CD4-positive, alpha-beta memory T cell (primary cell): ENCODE data around the gene ONECUT2. TPM values are rescaled to one million over a fixed set of nuclear protein-coding genes. Genes with fewer than 3 reads are reported as not detected.

Experiments
- CTCF ChIA-PET: fragments of 350-600 bp; sonication (Branson Sonifier 250); formaldehyde crosslinking; loops from one replicate; lab custom pipeline; 2021; ENCODE audit warnings: inconsistent platforms; ENCODE audit not compliant: partially characterized antibody; lab: Charles Lee
- POLR2A ChIA-PET: fragments of 350-600 bp; sonication (Branson Sonifier 250); formaldehyde crosslinking; loops from one replicate; lab custom pipeline; 2021; ENCODE audit not compliant: partially characterized antibody; lab: Charles Lee
- DNase-seq, 5 donors: peaks; one replicate each; pipeline versions ENCODE4 v3.0.0 to v3.0.0-alpha.2; 2020 to 2022; ENCODE audit warnings: mixed read lengths in 1 of 5
- H3K27ac ChIP-seq: one replicate; pipeline ENCODE4 v1.7.0; 2013; ENCODE audit warnings: low read depth, low read length
- H3K27me3 ChIP-seq: 2 replicates; pipeline ENCODE4 v1.7.0; 2013; ENCODE audit warnings: mild to moderate bottlenecking, low read length, moderate library complexity; ENCODE audit not compliant: insufficient read depth
- H3K36me3 ChIP-seq: 2 replicates; pipeline ENCODE4 v1.7.0; 2013; ENCODE audit warnings: mild to moderate bottlenecking, low read length, moderate library complexity; ENCODE audit not compliant: insufficient read depth
- H3K4me1 ChIP-seq: 2 replicates; pipeline ENCODE4 v1.7.0; 2013; ENCODE audit warnings: mild to moderate bottlenecking, low read length, moderate library complexity; ENCODE audit not compliant: insufficient read depth
- H3K4me3 ChIP-seq, 2 donors: one replicate each; pipeline ENCODE4 v1.7.0; 2013; ENCODE audit warnings: low read length in 2 of 2, mild to moderate bottlenecking in 1 of 2
- H3K9me3 ChIP-seq, 2 donors: one replicate each; pipeline ENCODE4 v1.7.0; 2013; ENCODE audit warnings: low read length in 2 of 2, control low read depth in 1 of 2; ENCODE audit not compliant: control insufficient read depth in 1 of 2
- H3K27ac Mint-ChIP-seq, 7 donors: one replicate each; pipeline ENCODE4 v1.8.0; 2020 to 2021; ENCODE audit warnings: mixed read lengths in 7 of 7, mild to moderate bottlenecking in 6 of 7, inconsistent platforms in 3 of 7, moderate library complexity in 3 of 7
- H3K27me3 Mint-ChIP-seq, 2 donors: one replicate each; pipeline ENCODE4 v1.8.0; 2020 to 2021; ENCODE audit warnings: mixed read lengths in 2 of 2
- H3K36me3 Mint-ChIP-seq, 2 donors: one replicate each; pipeline ENCODE4 v1.8.0; 2020 to 2021; ENCODE audit warnings: mixed read lengths in 2 of 2, inconsistent platforms in 1 of 2, mild to moderate bottlenecking in 1 of 2
- H3K4me1 Mint-ChIP-seq, 4 donors: one replicate each; pipeline ENCODE4 v1.8.0; 2020 to 2021; ENCODE audit warnings: mixed read lengths in 4 of 4, mild to moderate bottlenecking in 1 of 4
- H3K4me3 Mint-ChIP-seq, 8 donors: one replicate each; pipeline ENCODE4 v1.8.0; 2020 to 2021; ENCODE audit warnings: mixed read lengths in 8 of 8, mild to moderate bottlenecking in 7 of 8, moderate library complexity in 6 of 8, inconsistent platforms in 3 of 8
- H3K9me3 Mint-ChIP-seq, 8 donors: one replicate each; pipeline ENCODE4 v1.8.0; 2020 to 2021; ENCODE audit warnings: mixed read lengths in 8 of 8, mild to moderate bottlenecking in 5 of 8, inconsistent platforms in 3 of 8, moderate library complexity in 1 of 8
- intact Hi-C: fragments of 100-400 bp; cut with micrococcal nuclease; formaldehyde crosslinking; loops from one replicate; pipeline ENCODE4 v1.15.1; 2023
- polyA plus RNA-seq, 2 donors: library from polyadenylated mRNA; unstranded; fragments of 300-500 nt; fragmentation: Illumina TruSeq; gene quantifications; one replicate each; pipeline ENCODE4 v1.2.3, GENCODE V29; 2021
- total RNA-seq, 2 experiments: library from RNA; stranded (reverse); gene quantifications; one replicate each; pipeline ENCODE4 v1.2.3, GENCODE V29; 2021

The ONECUT2 gene
- total and polyA plus RNA-seq, 4 experiments from 2014 or later: not detected

GRCh38 chr18:57439985-57440330, 4.8 kb downstream of the ONECUT2 start:
- POLR2A ChIA-PET: no interaction called here
- intact Hi-C loops: no loop called here

GRCh38 chr18:57440331-57441070, 5.3 kb downstream of the ONECUT2 start:
- intact Hi-C loops: no loop called here
- peaks cover 0 to 4% of the 10 kb centered on the region in 2 donors for H3K36me3 Mint-ChIP-seq
- no peak overlapping the region for H3K27ac Mint-ChIP-seq
- H3K9me3 Mint-ChIP-seq: peaks cover 0 to 17% (median 3%) of the 10 kb centered on the region in 8 donors
- peaks cover 14 to 49% (median 32%) of the 10 kb centered on the region in 4 donors for H3K4me1 Mint-ChIP-seq
- ChIA-PET CTCF (no interaction called here), POLR2A (no interaction called here)
- peaks cover 61 to 64% of the 10 kb centered on the region in 2 donors for H3K27me3 Mint-ChIP-seq
- H3K27me3 ChIP-seq: peaks cover 32% of the 10 kb centered on the region
- H3K4me1 ChIP-seq: peaks cover 35% of the 10 kb centered on the region
- H3K9me3 ChIP-seq: no peaks in the 10 kb centered on the region
- H3K27ac ChIP-seq: no peak overlapping the region
- no peaks in the 10 kb centered on the region for H3K36me3 ChIP-seq
- no peak overlapping the region for H3K4me3 ChIP-seq
- H3K4me3 Mint-ChIP-seq: peak overlapping the region in 1 of 8 donors; percentile 25
- DNase-seq: no peak

More at GRCh38 chr18:57439985-57440330, 4.8 kb downstream of the ONECUT2 start:
- peak overlapping the region in 2 of 8 donors; percentile 17 to 34 for H3K4me3 Mint-ChIP-seq
- peaks cover 28% of the 10 kb centered on the region for H3K27me3 ChIP-seq
- H3K27me3 Mint-ChIP-seq: peaks cover 57 to 61% of the 10 kb centered on the region in 2 donors
- CTCF ChIA-PET: no interaction called here
- peaks cover 0 to 15% (median 3%) of the 10 kb centered on the region in 8 donors for H3K9me3 Mint-ChIP-seq
- no peaks in the 10 kb centered on the region for H3K9me3 ChIP-seq
- H3K4me1 Mint-ChIP-seq: peaks cover 14 to 49% (median 32%) of the 10 kb centered on the region in 4 donors
- H3K36me3 Mint-ChIP-seq: peaks cover 0 to 4% of the 10 kb centered on the region in 2 donors
- no peak for DNase-seq
- peaks cover 36% of the 10 kb centered on the region for H3K4me1 ChIP-seq
- H3K36me3 ChIP-seq: no peaks in the 10 kb centered on the region
- no peak overlapping the region for H3K4me3 ChIP-seq
- H3K27ac Mint-ChIP-seq: peak overlapping the region in 1 of 7 donors; percentile 25
- H3K27ac ChIP-seq: no peak overlapping the region

GRCh38 chr18:57441071-57441794, 6.1 kb downstream of the ONECUT2 start:
- ChIA-PET CTCF (no interaction called here), POLR2A (no interaction called here)
- Histone ChIP-seq H3K27ac (no peak overlapping the region), H3K4me3 (no peak overlapping the region), H3K27me3 (peaks cover 34% of the 10 kb centered on the region), H3K36me3 (no peaks in the 10 kb centered on the region), H3K9me3 (no peaks in the 10 kb centered on the region), H3K4me1 (peaks cover 34% of the 10 kb centered on the region)
- H3K4me3 Mint-ChIP-seq: peak overlapping the region in 4 of 8 donors; percentile 26 to 73 (median 36)
- no peak for DNase-seq
- H3K9me3 Mint-ChIP-seq: peaks cover 0 to 19% (median 4%) of the 10 kb centered on the region in 8 donors
- intact Hi-C loops: no loop called here
- H3K36me3 Mint-ChIP-seq: peaks cover 0 to 4% of the 10 kb centered on the region in 2 donors
- peaks cover 12 to 44% (median 29%) of the 10 kb centered on the region in 4 donors for H3K4me1 Mint-ChIP-seq
- H3K27ac Mint-ChIP-seq: no peak overlapping the region
- H3K27me3 Mint-ChIP-seq: peaks cover 60 to 62% of the 10 kb centered on the region in 2 donors

- Histone ChIP-seq H3K9me3 (no peaks in the 10 kb centered on the region), H3K27me3 (peaks cover 20% of the 10 kb centered on the region), H3K4me1 (peaks cover 17% of the 10 kb centered on the region), H3K36me3 (no peaks in the 10 kb centered on the region), H3K4me3 (no peak overlapping the region), H3K27ac (no peak overlapping the region)
- H3K4me3 Mint-ChIP-seq: no peak overlapping the region
- CTCF ChIA-PET: no interaction called here
- POLR2A ChIA-PET: no interaction called here
- peaks cover 5 to 26% (median 17%) of the 10 kb centered on the region in 4 donors for H3K4me1 Mint-ChIP-seq
- intact Hi-C loops: no loop called here
- H3K36me3 Mint-ChIP-seq: no peaks in the 10 kb centered on the region
- peaks cover 0 to 18% (median 4%) of the 10 kb centered on the region in 8 donors for H3K9me3 Mint-ChIP-seq
- no peak for DNase-seq
- H3K27me3 Mint-ChIP-seq: peaks cover 48 to 51% of the 10 kb centered on the region in 2 donors
- no peak overlapping the region for H3K27ac Mint-ChIP-seq
Observed at GRCh38 chr18:57443247-57443646, 8.1 kb downstream of the ONECUT2 start.

GRCh38 chr18:57443702-57444101, 8.5 kb downstream of the ONECUT2 start:
- no peaks in the 10 kb centered on the region for H3K36me3 ChIP-seq
- Mint-ChIP-seq H3K4me1 (peaks cover 2 to 21% (median 15%) of the 10 kb centered on the region in 4 donors), H3K36me3 (no peaks in the 10 kb centered on the region), H3K9me3 (peaks cover 0 to 18% (median 4%) of the 10 kb centered on the region in 8 donors), H3K27ac (no peak overlapping the region), H3K4me3 (no peak overlapping the region), H3K27me3 (peaks cover 46 to 48% of the 10 kb centered on the region in 2 donors)
- intact Hi-C loops: no loop called here
- DNase-seq: no peak
- H3K27me3 ChIP-seq: peaks cover 15% of the 10 kb centered on the region
- ChIA-PET POLR2A (no interaction called here), CTCF (no interaction called here)
- H3K4me3 ChIP-seq: no peak overlapping the region
- peaks cover 12% of the 10 kb centered on the region for H3K4me1 ChIP-seq
- no peak overlapping the region for H3K27ac ChIP-seq
- no peaks in the 10 kb centered on the region for H3K9me3 ChIP-seq

GRCh38 chr18:57444301-57444759, 9.2 kb downstream of the ONECUT2 start:
- Histone ChIP-seq H3K4me3 (no peak overlapping the region), H3K27me3 (peaks cover 13% of the 10 kb centered on the region), H3K4me1 (peaks cover 6% of the 10 kb centered on the region), H3K27ac (no peak overlapping the region), H3K36me3 (no peaks in the 10 kb centered on the region), H3K9me3 (no peaks in the 10 kb centered on the region)
- H3K4me3 Mint-ChIP-seq: no peak overlapping the region
- H3K36me3 Mint-ChIP-seq: no peaks in the 10 kb centered on the region
- H3K27ac Mint-ChIP-seq: no peak overlapping the region
- H3K4me1 Mint-ChIP-seq: peaks cover 1 to 15% (median 10%) of the 10 kb centered on the region in 4 donors
- DNase-seq: no peak
- peaks cover 0 to 14% (median 4%) of the 10 kb centered on the region in 8 donors for H3K9me3 Mint-ChIP-seq
- CTCF ChIA-PET: no interaction called here
- H3K27me3 Mint-ChIP-seq: peaks cover 42% of the 10 kb centered on the region in 2 donors
- POLR2A ChIA-PET: no interaction called here
- intact Hi-C loops: no loop called here
